ENCODE measurements around the gene ERC2. TPM values are rescaled to one million over a fixed set of nuclear protein-coding genes. Genes with fewer than 3 reads are reported as not detected.

ERC2 gene
- polyA plus RNA-seq, 3 donors = not detected

GRCh38 chr3:55595420-55595819, 872.8 kb downstream of the ERC2 start:
- DNase-seq = no peak
- H3K27ac ChIP-seq (ENCODE audit: low read depth in 1 of 2, low read length in 2 of 2) = no peak overlapping the region
- H3K36me3 ChIP-seq (replicated peaks in 1 of 2; ENCODE audit: control insufficient read depth in 1 of 2, insufficient read depth in 2 of 2, low read length in 2 of 2) = no peaks in the 10 kb centered on the region
- H3K27me3 ChIP-seq (ENCODE audit: control insufficient read depth in 2 of 2, insufficient read depth in 2 of 2, low read length in 2 of 2) = peaks cover 0 to 2% of the 10 kb centered on the region in 2 donors
- Mint-ChIP-seq H3K9me3 (peaks cover 1 to 4% (median 3%) of the 10 kb centered on the region in 7 donors), H3K27ac (no peak overlapping the region), H3K4me1 (peaks cover 2% of the 10 kb centered on the region), H3K27me3 (ENCODE audit: low read depth in 3 of 3) (peaks cover 3 to 10% (median 7%) of the 10 kb centered on the region in 3 donors), H3K4me3 (no peak overlapping the region), H3K36me3 (no peaks in the 10 kb centered on the region)
- no peak overlapping the region for H3K4me3 ChIP-seq (replicated peaks in 1 of 3; ENCODE audit: low read depth in 2 of 3, low read length in 3 of 3)
- H3K4me2 ChIP-seq (replicated peaks; ENCODE audit: extremely low read depth, low read length, poor library complexity, severe bottlenecking) = no peak overlapping the region
- no peak for TF ChIP-seq CTCF (IDR thresholded peaks at IDR 0.05)
- H3K4me1 ChIP-seq (ENCODE audit: control insufficient read depth in 1 of 2, insufficient read depth in 2 of 2, low read length in 2 of 2) = no peaks in the 10 kb centered on the region
- no peaks in the 10 kb centered on the region for H3K9me3 ChIP-seq (replicated peaks in 1 of 2; ENCODE audit: control insufficient read depth in 1 of 2, insufficient read depth in 1 of 2, low read length in 2 of 2)
- no peak overlapping the region for H2AFZ ChIP-seq (ENCODE audit: insufficient read depth, low read depth, low read length, poor library complexity, severe bottlenecking)
- WGBS (ENCODE audit: insufficient coverage) = no CpG with 5 or more reads among the region's 4 CpGs
- no peak overlapping the region for H3K9ac ChIP-seq (ENCODE audit: insufficient read depth, low read length, poor library complexity, severe bottlenecking)
- no peaks in the 10 kb centered on the region for H4K20me1 ChIP-seq (ENCODE audit: insufficient read depth, low read length)
- no peaks in the 10 kb centered on the region for H3K79me2 ChIP-seq (ENCODE audit: insufficient read depth, low read length)
- intact Hi-C loops (cut with micrococcal nuclease) = loop anchor here in 1 of 2 donors (5.0 kb wide), 1 partner anchor 42 kb away; no protein-coding TSS in a partner anchor

- Histone ChIP-seq H2AFZ (ENCODE audit: insufficient read depth, low read depth, low read length, poor library complexity, severe bottlenecking) (no peak overlapping the region), H3K4me2 (replicated peaks; ENCODE audit: extremely low read depth, low read length, poor library complexity, severe bottlenecking) (no peak overlapping the region), H3K79me2 (ENCODE audit: insufficient read depth, low read length) (no peaks in the 10 kb centered on the region), H3K4me3 (replicated peaks in 1 of 3; ENCODE audit: low read depth in 2 of 3, low read length in 3 of 3) (no peak overlapping the region), H3K9ac (ENCODE audit: insufficient read depth, low read length, poor library complexity, severe bottlenecking) (no peak overlapping the region), H3K36me3 (replicated peaks in 1 of 2; ENCODE audit: control insufficient read depth in 1 of 2, insufficient read depth in 2 of 2, low read length in 2 of 2) (no peaks in the 10 kb centered on the region), H3K27me3 (ENCODE audit: control insufficient read depth in 2 of 2, insufficient read depth in 2 of 2, low read length in 2 of 2) (no peaks in the 10 kb centered on the region), H4K20me1 (ENCODE audit: insufficient read depth, low read length) (no peaks in the 10 kb centered on the region), H3K4me1 (ENCODE audit: control insufficient read depth in 1 of 2, insufficient read depth in 2 of 2, low read length in 2 of 2) (no peaks in the 10 kb centered on the region), H3K27ac (ENCODE audit: low read depth in 1 of 2, low read length in 2 of 2) (no peak overlapping the region), H3K9me3 (replicated peaks in 1 of 2; ENCODE audit: control insufficient read depth in 1 of 2, insufficient read depth in 1 of 2, low read length in 2 of 2) (no peaks in the 10 kb centered on the region)
- peaks cover 1% of the 10 kb centered on the region for H3K4me1 Mint-ChIP-seq
- peaks cover 1 to 4% (median 3%) of the 10 kb centered on the region in 7 donors for H3K9me3 Mint-ChIP-seq
- TF ChIP-seq CTCF (IDR thresholded peaks at IDR 0.05) = no peak
- no peak for DNase-seq
- H3K4me3 Mint-ChIP-seq = no peak overlapping the region
- WGBS (ENCODE audit: insufficient coverage) = no CpG with 5 or more reads among the region's 5 CpGs
- intact Hi-C loops (cut with micrococcal nuclease) = no loop called here
- H3K36me3 Mint-ChIP-seq = no peaks in the 10 kb centered on the region
- peaks cover 3 to 10% (median 9%) of the 10 kb centered on the region in 3 donors for H3K27me3 Mint-ChIP-seq (ENCODE audit: low read depth in 3 of 3)
- no peak overlapping the region for H3K27ac Mint-ChIP-seq
Observed at GRCh38 chr3:55592572-55592971, 875.7 kb downstream of the ERC2 start.

Measured in CD14-positive monocyte (primary cell).